DND-41 (cell line): Measurements from ENCODE around the gene PRSS38.
A peak's percentile ranks its signal among the peaks of the same experiment; 100 is the strongest.
"Not testable (repeated sequence)": the region's sequence is repeated elsewhere in the genome, so short reads cannot be mapped to it uniquely, and the experiment has no call there.

Source experiments
- ATAC-seq: fragments of 200-7000 bp; cut with Tn5 transposase; 3 replicates; pipeline ENCODE4 v1.9.1; 2021; ENCODE audit warnings: low read depth; ENCODE audit not compliant: insufficient read depth
- DNase-seq: peaks from one replicate; pipeline ENCODE4 v3.0.0-alpha.2; 2020
- H2AFZ ChIP-seq: 2 replicates; pipeline ENCODE4 v1.6.0; 2012; ENCODE audit warnings: low read depth, low read length
- H3K27ac ChIP-seq: 2 replicates; pipeline ENCODE4 v1.5.1; 2012; ENCODE audit warnings: low read length, inconsistent platforms
- H3K27me3 ChIP-seq: fragments of 200-600 bp; sonication (generic); 2 replicates; pipeline ENCODE4 v1.6.0; 2012; ENCODE audit warnings: low read length, mild to moderate bottlenecking, inconsistent platforms; ENCODE audit not compliant: insufficient read depth, poor library complexity
- H3K36me3 ChIP-seq: 2 replicates; pipeline ENCODE4 v1.5.1; 2012; ENCODE audit warnings: low read length, inconsistent platforms; ENCODE audit not compliant: insufficient read depth
- H3K4me1 ChIP-seq: 2 replicates; pipeline ENCODE4 v1.5.1; 2012; ENCODE audit warnings: mild to moderate bottlenecking, low read length; ENCODE audit not compliant: insufficient read depth
- H3K4me2 ChIP-seq: 2 replicates; pipeline ENCODE4 v1.6.0; 2012; ENCODE audit warnings: mild to moderate bottlenecking, moderate library complexity, low read length, inconsistent platforms; ENCODE audit not compliant: insufficient read depth
- H3K4me3 ChIP-seq, 2 experiments: fragments of 200-600 bp in 1 of 2; shearing (Covaris generic) in 1 of 2; 2 replicates each; pipeline ENCODE4 v1.5.1; 2012 to 2016; ENCODE audit warnings: inconsistent platforms in 2 of 2, low read length in 2 of 2, mild to moderate bottlenecking in 2 of 2, low read depth in 1 of 2, moderate library complexity in 1 of 2
- H3K79me2 ChIP-seq: 2 replicates; pipeline ENCODE4 v1.6.0; 2012; ENCODE audit warnings: low read length, inconsistent platforms; ENCODE audit not compliant: insufficient read depth
- H3K9ac ChIP-seq: 2 replicates; pipeline ENCODE4 v1.6.0; 2012; ENCODE audit warnings: low read depth, mild to moderate bottlenecking, inconsistent platforms, low read length, moderate library complexity
- H3K9me3 ChIP-seq: 2 replicates; pipeline ENCODE4 v1.5.1; 2012; ENCODE audit warnings: low read length, moderate library complexity, mild to moderate bottlenecking, inconsistent platforms; ENCODE audit not compliant: insufficient read depth, severe bottlenecking
- H4K20me1 ChIP-seq: 2 replicates; pipeline ENCODE4 v1.6.0; 2012; ENCODE audit warnings: low read length; ENCODE audit not compliant: insufficient read depth
- CTCF ChIP-seq: IDR thresholded peaks from 2 replicates; pipeline ENCODE4 v1.5.1; 2012; ENCODE audit warnings: borderline replicate concordance, low read length, moderate library complexity, mild to moderate bottlenecking; ENCODE audit not compliant: poor library complexity, severe bottlenecking; ENCODE audit errors: extremely low read depth
- EZH2 ChIP-seq: IDR thresholded peaks from 3 replicates; pipeline ENCODE4 v1.6.1; 2012; ENCODE audit warnings: borderline replicate concordance, low read depth, mild to moderate bottlenecking, moderate library complexity, low read length, inconsistent platforms; ENCODE audit not compliant: severe bottlenecking

The PRSS38 gene

GRCh38 chr1:227869851-227870305, 54.4 kb downstream of the PRSS38 start:
- no peak overlapping the region for H3K4me3 ChIP-seq
- no peaks in the 10 kb centered on the region for H4K20me1 ChIP-seq
- peak overlapping the region; percentile 88 for H3K27ac ChIP-seq
- no peaks in the 10 kb centered on the region for H3K27me3 ChIP-seq
- H3K79me2 ChIP-seq = no peaks in the 10 kb centered on the region
- no peak for TF ChIP-seq CTCF
- TF ChIP-seq EZH2 = no peak
- peaks cover 34% of the 10 kb centered on the region for H3K4me1 ChIP-seq
- H2AFZ ChIP-seq = no peak overlapping the region
- no peaks in the 10 kb centered on the region for H3K36me3 ChIP-seq
- peak overlapping the region; percentile 7; the same call in 1 of the 2 replicates for H3K9ac ChIP-seq
- H3K9me3 ChIP-seq = peaks cover 2% of the 10 kb centered on the region
- H3K4me2 ChIP-seq = peak overlapping the region; percentile 43
- DNase-seq (peak; percentile 90), ATAC-seq (peak; percentile 89)

GRCh38 chr1:227870366-227870765, 54.9 kb downstream of the PRSS38 start:
- H3K9ac ChIP-seq = peak overlapping the region; percentile 18; the same call in 1 of the 2 replicates
- TF ChIP-seq CTCF (no peak), EZH2 (no peak)
- ATAC-seq = peak; percentile 39
- H3K4me2 ChIP-seq = peak overlapping the region; percentile 43
- no peaks in the 10 kb centered on the region for H3K27me3 ChIP-seq
- H3K4me3 ChIP-seq = no peak overlapping the region
- H3K27ac ChIP-seq = peak overlapping the region; percentile 88
- no peaks in the 10 kb centered on the region for H4K20me1 ChIP-seq
- H3K9me3 ChIP-seq = peaks cover 2% of the 10 kb centered on the region
- peak; percentile 59 for DNase-seq
- no peak overlapping the region for H2AFZ ChIP-seq
- H3K79me2 ChIP-seq = no peaks in the 10 kb centered on the region
- peaks cover 34% of the 10 kb centered on the region for H3K4me1 ChIP-seq
- H3K36me3 ChIP-seq = no peaks in the 10 kb centered on the region

GRCh38 chr1:227871892-227872291, 56.4 kb downstream of the PRSS38 start:
- not testable (repeated sequence) for H3K9me3 ChIP-seq, H3K4me2 ChIP-seq, H3K27me3 ChIP-seq, ATAC-seq, H3K4me3 ChIP-seq, H3K36me3 ChIP-seq, DNase-seq, H3K79me2 ChIP-seq, H4K20me1 ChIP-seq, H2AFZ ChIP-seq, H3K9ac ChIP-seq
- Histone ChIP-seq H3K27ac (peak overlapping the region; percentile 73; the same call in 1 of the 2 replicates), H3K4me1 (peaks cover 34% of the 10 kb centered on the region)

- ATAC-seq = not testable (repeated sequence)
Observed at GRCh38 chr1:227877810-227878209, 62.3 kb downstream of the PRSS38 start.

More at GRCh38 chr1:227877810-227878209, 62.3 kb downstream of the PRSS38 start:
- not testable (repeated sequence) for H2AFZ ChIP-seq, H3K4me2 ChIP-seq, H3K9ac ChIP-seq, H3K79me2 ChIP-seq, H3K4me1 ChIP-seq, H4K20me1 ChIP-seq, H3K27me3 ChIP-seq, DNase-seq, H3K27ac ChIP-seq, H3K36me3 ChIP-seq, H3K4me3 ChIP-seq, H3K9me3 ChIP-seq
